ENCODE results near the gene COX4I2.
A peak's percentile ranks its signal among the peaks of the same experiment; 100 is the strongest.
"Not testable (repeated sequence)": the region's sequence is repeated elsewhere in the genome, so short reads cannot be mapped to it uniquely, and the experiment has no call there.

Gene COX4I2

GRCh38 chr20:31606804-31607639 is 30.7 kb upstream of the COX4I2 start:
- H3K4me3 ChIP-seq (ENCODE audit: low read length), result no peak overlapping the region
- H3F3A ChIP-seq (ENCODE audit: control insufficient read depth, insufficient read depth), result no peaks in the 10 kb centered on the region

GRCh38 chr20:31607640-31608250 is 30.0 kb upstream of the COX4I2 start:
- Histone ChIP-seq H3F3A (ENCODE audit: control insufficient read depth, insufficient read depth) (no peaks in the 10 kb centered on the region), H3K9me2 (replicated peaks; ENCODE audit: control insufficient read depth, low read length) (no peaks in the 10 kb centered on the region), H3K4me3 (ENCODE audit: low read length) (no peak overlapping the region), H3K79me2 (ENCODE audit: control insufficient read depth, low read length) (no peaks in the 10 kb centered on the region), H3K27me3 (ENCODE audit: control insufficient read depth, low read length) (peaks cover 62% of the 10 kb centered on the region), H3K36me3 (ENCODE audit: control insufficient read depth, low read length) (no peaks in the 10 kb centered on the region), H4K20me1 (ENCODE audit: control insufficient read depth, insufficient read depth, low read depth, low read length) (no peaks in the 10 kb centered on the region), H3K27ac (ENCODE audit: low read depth, low read length) (no peak overlapping the region), H3K9me3 (ENCODE audit: control insufficient read depth, insufficient read depth, low read length) (no peaks in the 10 kb centered on the region), H3K4me1 (ENCODE audit: control insufficient read depth, low read length) (peaks cover 38% of the 10 kb centered on the region), H3K4me2 (ENCODE audit: low read length) (no peak overlapping the region)
- TF ChIP-seq CTCF (IDR thresholded peaks at IDR 0.05; ENCODE audit: low read depth, low read length, poor library complexity, severe bottlenecking) (no peak), EZH2phosphoT487 (IDR thresholded peaks at IDR 0.05; ENCODE audit: borderline replicate concordance, low read length) (no peak; the same call in 1 of the 2 replicates)

More at GRCh38 chr20:31606804-31607639, 30.7 kb upstream of the COX4I2 start:
- no peaks in the 10 kb centered on the region for H3K9me3 ChIP-seq (ENCODE audit: control insufficient read depth, insufficient read depth, low read length)
- H3K79me2 ChIP-seq (ENCODE audit: control insufficient read depth, low read length), result no peaks in the 10 kb centered on the region
- no peak overlapping the region for H3K27ac ChIP-seq (ENCODE audit: low read depth, low read length)
- H3K27me3 ChIP-seq (ENCODE audit: control insufficient read depth, low read length), result peaks cover 68% of the 10 kb centered on the region
- H3K9me2 ChIP-seq (replicated peaks; ENCODE audit: control insufficient read depth, low read length), result no peaks in the 10 kb centered on the region
- H3K36me3 ChIP-seq (ENCODE audit: control insufficient read depth, low read length), result no peaks in the 10 kb centered on the region
- peak overlapping the region; percentile 81 for H3K4me2 ChIP-seq (ENCODE audit: low read length)
- H4K20me1 ChIP-seq (ENCODE audit: control insufficient read depth, insufficient read depth, low read depth, low read length), result no peaks in the 10 kb centered on the region
- TF ChIP-seq CTCF (IDR thresholded peaks at IDR 0.05; ENCODE audit: low read depth, low read length, poor library complexity, severe bottlenecking), result no peak
- TF ChIP-seq EZH2phosphoT487 (IDR thresholded peaks at IDR 0.05; ENCODE audit: borderline replicate concordance, low read length), result no peak
- H3K4me1 ChIP-seq (ENCODE audit: control insufficient read depth, low read length), result peaks cover 39% of the 10 kb centered on the region

- Histone ChIP-seq H3K27me3 (ENCODE audit: control insufficient read depth, low read length) (peaks cover 57% of the 10 kb centered on the region), H3K4me2 (ENCODE audit: low read length) (no peak overlapping the region), H4K20me1 (ENCODE audit: control insufficient read depth, insufficient read depth, low read depth, low read length) (no peaks in the 10 kb centered on the region), H3K9me3 (ENCODE audit: control insufficient read depth, insufficient read depth, low read length) (no peaks in the 10 kb centered on the region), H3K4me3 (ENCODE audit: low read length) (no peak overlapping the region), H3K27ac (ENCODE audit: low read depth, low read length) (no peak overlapping the region), H3K79me2 (ENCODE audit: control insufficient read depth, low read length) (no peaks in the 10 kb centered on the region), H3K9me2 (replicated peaks; ENCODE audit: control insufficient read depth, low read length) (no peaks in the 10 kb centered on the region), H3K4me1 (ENCODE audit: control insufficient read depth, low read length) (peaks cover 33% of the 10 kb centered on the region), H3F3A (ENCODE audit: control insufficient read depth, insufficient read depth) (no peaks in the 10 kb centered on the region), H3K36me3 (ENCODE audit: control insufficient read depth, low read length) (no peaks in the 10 kb centered on the region)
- TF ChIP-seq CTCF (IDR thresholded peaks at IDR 0.05; ENCODE audit: low read depth, low read length, poor library complexity, severe bottlenecking) (no peak), EZH2phosphoT487 (IDR thresholded peaks at IDR 0.05; ENCODE audit: borderline replicate concordance, low read length) (no peak; the same call in 1 of the 2 replicates)
These were observed 29.3 kb upstream of the COX4I2 start for GRCh38 chr20:31608251-31608945.

GRCh38 chr20:31612271-31612640 is 25.5 kb upstream of the COX4I2 start:
- H3K9me2 ChIP-seq (replicated peaks; ENCODE audit: control insufficient read depth, low read length); H3K79me2 ChIP-seq (ENCODE audit: control insufficient read depth, low read length); H3K9me3 ChIP-seq (ENCODE audit: control insufficient read depth, insufficient read depth, low read length); H3K36me3 ChIP-seq (ENCODE audit: control insufficient read depth, low read length); H3F3A ChIP-seq (ENCODE audit: control insufficient read depth, insufficient read depth); H4K20me1 ChIP-seq (ENCODE audit: control insufficient read depth, insufficient read depth, low read depth, low read length); H3K4me3 ChIP-seq (ENCODE audit: low read length); H3K27ac ChIP-seq (ENCODE audit: low read depth, low read length); H3K4me1 ChIP-seq (ENCODE audit: control insufficient read depth, low read length): not testable (repeated sequence)
- peak overlapping the region; percentile 52 for H3K4me2 ChIP-seq (ENCODE audit: low read length)
- H3K27me3 ChIP-seq (ENCODE audit: control insufficient read depth, low read length), result peaks cover 22% of the 10 kb centered on the region
